CD14-positive monocyte (primary cell): ENCODE results near the gene PLEKHM3. TPM values are rescaled to one million over a fixed set of nuclear protein-coding genes. Genes with fewer than 3 reads are reported as not detected.

Source experiments
- DNase-seq, 3 donors: peaks; one replicate each; pipeline ENCODE4 v3.0.0-alpha.2; 2011 to 2022
- H2AFZ ChIP-seq: 2 replicates; pipeline ENCODE4 v1.6.0; 2012; ENCODE audit warnings: mild to moderate bottlenecking, low read depth, low read length, inconsistent platforms; ENCODE audit not compliant: insufficient read depth, poor library complexity, severe bottlenecking
- H3K27ac ChIP-seq, 2 donors: 1 replicate in 1 of 2; 2 replicates in 1 of 2; pipeline ENCODE4 v1.5.1; 2012 to 2013; ENCODE audit warnings: low read length in 2 of 2, control low read depth in 1 of 2, inconsistent platforms in 1 of 2, low read depth in 1 of 2, mild to moderate bottlenecking in 1 of 2
- H3K27me3 ChIP-seq, 2 donors: one replicate each; pipeline versions ENCODE4 v1.6.0 to v1.6.1; 2011 to 2013; ENCODE audit warnings: low read length in 2 of 2; ENCODE audit not compliant: control insufficient read depth in 2 of 2, insufficient read depth in 2 of 2
- H3K36me3 ChIP-seq, 2 donors: replicated peaks in 1 of 2; 1 replicate in 1 of 2; 2 replicates in 1 of 2; pipeline versions ENCODE4 v1.5.1 to v1.6.1; 2012 to 2013; ENCODE audit warnings: low read length in 2 of 2, control low read depth in 1 of 2, inconsistent platforms in 1 of 2, mild to moderate bottlenecking in 1 of 2; ENCODE audit not compliant: insufficient read depth in 2 of 2, control insufficient read depth in 1 of 2
- H3K4me1 ChIP-seq, 2 donors: 1 replicate in 1 of 2; 2 replicates in 1 of 2; pipeline versions ENCODE4 v1.5.1 to v1.6.1; 2012 to 2013; ENCODE audit warnings: low read length in 2 of 2, control low read depth in 1 of 2, inconsistent platforms in 1 of 2, mild to moderate bottlenecking in 1 of 2, moderate library complexity in 1 of 2; ENCODE audit not compliant: insufficient read depth in 2 of 2, control insufficient read depth in 1 of 2
- H3K4me2 ChIP-seq: replicated peaks from 2 replicates; pipeline ENCODE3; 2012; ENCODE audit warnings: low read length, moderate library complexity, mild to moderate bottlenecking; ENCODE audit not compliant: poor library complexity, severe bottlenecking; ENCODE audit errors: extremely low read depth
- H3K4me3 ChIP-seq, 3 experiments: fragments of 200-600 bp in 1 of 3; sonication (generic) in 1 of 3; replicated peaks in 1 of 3; 1 replicate in 2 of 3; 2 replicates in 1 of 3; pipeline ENCODE4 v1.5.1; 2011 to 2013; ENCODE audit warnings: low read length in 3 of 3, mild to moderate bottlenecking in 3 of 3, control low read depth in 2 of 3, low read depth in 2 of 3, inconsistent platforms in 1 of 3, moderate library complexity in 1 of 3
- H3K79me2 ChIP-seq: 2 replicates; pipeline ENCODE4 v1.6.0; 2012; ENCODE audit warnings: mild to moderate bottlenecking, control low read depth, inconsistent platforms, low read length, moderate library complexity; ENCODE audit not compliant: insufficient read depth
- H3K9ac ChIP-seq: 2 replicates; pipeline ENCODE4 v1.6.0; 2017; ENCODE audit warnings: low read length, mild to moderate bottlenecking; ENCODE audit not compliant: insufficient read depth, poor library complexity, severe bottlenecking
- H3K9me3 ChIP-seq, 2 donors: replicated peaks in 1 of 2; 1 replicate in 1 of 2; 2 replicates in 1 of 2; pipeline versions ENCODE4 v1.5.1 to v1.6.1; 2012 to 2013; ENCODE audit warnings: low read length in 2 of 2, control low read depth in 1 of 2; ENCODE audit not compliant: control insufficient read depth in 1 of 2, insufficient read depth in 1 of 2
- H4K20me1 ChIP-seq: 2 replicates; pipeline ENCODE4 v1.6.0; 2012; ENCODE audit warnings: mild to moderate bottlenecking, low read length, control low read depth, moderate library complexity; ENCODE audit not compliant: insufficient read depth
- H3K27ac Mint-ChIP-seq, 7 donors: one replicate each; pipeline ENCODE4 v1.8.0; 2020; ENCODE audit warnings: mild to moderate bottlenecking in 7 of 7, mixed read lengths in 7 of 7, moderate library complexity in 6 of 7, inconsistent platforms in 2 of 7
- H3K27me3 Mint-ChIP-seq, 3 donors: one replicate each; pipeline ENCODE4 v1.8.0; 2021 to 2022; ENCODE audit warnings: low read depth in 3 of 3, mild to moderate bottlenecking in 3 of 3, mixed read lengths in 3 of 3, moderate library complexity in 3 of 3, inconsistent platforms in 1 of 3
- H3K36me3 Mint-ChIP-seq, 2 donors: one replicate each; pipeline ENCODE4 v1.8.0; 2020; ENCODE audit warnings: mixed read lengths in 2 of 2, inconsistent platforms in 1 of 2, mild to moderate bottlenecking in 1 of 2
- H3K4me1 Mint-ChIP-seq: one replicate; pipeline ENCODE4 v1.8.0; 2020; ENCODE audit warnings: mild to moderate bottlenecking, mixed read lengths
- H3K4me3 Mint-ChIP-seq, 2 donors: one replicate each; pipeline ENCODE4 v1.8.0; 2020; ENCODE audit warnings: mild to moderate bottlenecking in 2 of 2, mixed read lengths in 2 of 2, moderate library complexity in 1 of 2
- H3K9me3 Mint-ChIP-seq, 7 donors: one replicate each; pipeline ENCODE4 v1.8.0; 2020 to 2022; ENCODE audit warnings: mixed read lengths in 7 of 7, mild to moderate bottlenecking in 6 of 7, moderate library complexity in 6 of 7, inconsistent platforms in 2 of 7
- WGBS: methylation state at CpG from one replicate; pipeline ENCODE4 v1.1.5; 2013; ENCODE audit warnings: missing lambda C conversion rate; ENCODE audit not compliant: insufficient coverage; 5-methylcytosine and 5-hydroxymethylcytosine counted together
- intact Hi-C, 2 donors: fragments of 100-400 bp; cut with micrococcal nuclease; formaldehyde crosslinking; loops; one replicate each; pipeline versions ENCODE4 v1.15.0 to v1.15.1; 2023
- polyA plus RNA-seq, 3 donors: library from polyadenylated mRNA; depleted of rRNA in 1 of 3; unstranded in 2 of 3; stranded (reverse) in 1 of 3; fragments of 300-500 nt in 2 of 3; fragments of >200 nt in 1 of 3; fragmentation: Illumina TruSeq in 2 of 3; gene quantifications; 1 replicate in 2 of 3; 2 replicates in 1 of 3; pipeline ENCODE4 v1.2.3, GENCODE V29; 2012 to 2021
- TF ChIP-seq, protein P1 (sequence below): fragments of 200-600 bp; IDR thresholded peaks from one replicate; pipeline ENCODE4 v1.8.0; 2022; ENCODE audit warnings: antibody characterized with exemption, mild to moderate bottlenecking

The PLEKHM3 gene
- polyA plus RNA-seq, 3 donors, result 3.0 to 8.0 (median 3.0) TPM

DNA sequence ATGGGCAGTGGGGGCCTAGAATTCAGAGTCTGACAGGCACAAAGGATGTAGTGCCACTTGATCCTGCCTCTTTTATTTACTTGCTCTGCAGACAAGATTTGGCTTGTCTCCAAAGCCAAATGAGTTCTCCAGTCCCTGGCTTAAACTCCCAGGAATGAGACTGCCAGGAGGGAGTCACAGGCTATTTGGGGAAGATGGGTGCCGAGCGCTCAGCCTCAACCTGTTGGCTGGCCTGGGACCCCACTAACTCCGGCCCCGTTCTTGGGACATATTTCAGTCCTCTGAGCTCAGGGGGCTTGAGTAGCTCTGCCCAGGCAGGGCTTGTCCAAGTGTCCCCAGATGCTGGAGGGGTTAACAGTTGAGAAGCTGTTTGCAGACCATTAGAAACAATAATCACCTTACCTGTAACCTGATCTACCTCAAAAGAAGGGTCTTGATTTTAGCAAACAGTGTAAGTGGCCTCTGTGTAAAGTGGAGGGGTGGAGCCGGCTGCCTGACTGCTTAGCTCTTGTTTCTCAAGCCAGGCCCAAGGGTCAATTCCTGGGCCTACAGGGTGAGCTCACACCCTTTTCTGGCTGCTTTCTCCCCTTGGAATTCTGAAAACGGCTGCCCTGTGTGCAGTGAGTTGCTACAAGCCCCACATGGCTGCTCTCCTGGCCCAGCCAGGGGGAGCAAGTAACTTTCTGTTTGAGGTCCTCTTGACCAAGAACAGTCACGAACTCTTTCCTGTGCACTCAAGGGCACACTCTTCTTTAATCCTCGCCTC lies 228.6 kb downstream of the PLEKHM3 start:
- H3K4me3 Mint-ChIP-seq, result no peak overlapping the region
- no peak overlapping the region for H3K9ac ChIP-seq
- no peak overlapping the region for H2AFZ ChIP-seq
- 92% methylated on average over 8 of the region's 8 CpGs for WGBS
- H3K79me2 ChIP-seq, result no peaks in the 10 kb centered on the region
- H3K27ac Mint-ChIP-seq, result no peak overlapping the region
- H3K27ac ChIP-seq, result no peak overlapping the region
- intact Hi-C loops, result no loop called here
- no peaks in the 10 kb centered on the region for H3K36me3 Mint-ChIP-seq
- no peaks in the 10 kb centered on the region for H3K9me3 Mint-ChIP-seq
- H3K4me1 ChIP-seq, result peaks cover 23 to 30% of the 10 kb centered on the region in 2 donors
- no peak overlapping the region for H3K4me3 ChIP-seq
- no peak for DNase-seq
- H3K27me3 Mint-ChIP-seq, result peaks cover 0 to 4% (median 2%) of the 10 kb centered on the region in 3 donors
- no peak overlapping the region for H3K4me2 ChIP-seq
- TF ChIP-seq, protein P1, sequence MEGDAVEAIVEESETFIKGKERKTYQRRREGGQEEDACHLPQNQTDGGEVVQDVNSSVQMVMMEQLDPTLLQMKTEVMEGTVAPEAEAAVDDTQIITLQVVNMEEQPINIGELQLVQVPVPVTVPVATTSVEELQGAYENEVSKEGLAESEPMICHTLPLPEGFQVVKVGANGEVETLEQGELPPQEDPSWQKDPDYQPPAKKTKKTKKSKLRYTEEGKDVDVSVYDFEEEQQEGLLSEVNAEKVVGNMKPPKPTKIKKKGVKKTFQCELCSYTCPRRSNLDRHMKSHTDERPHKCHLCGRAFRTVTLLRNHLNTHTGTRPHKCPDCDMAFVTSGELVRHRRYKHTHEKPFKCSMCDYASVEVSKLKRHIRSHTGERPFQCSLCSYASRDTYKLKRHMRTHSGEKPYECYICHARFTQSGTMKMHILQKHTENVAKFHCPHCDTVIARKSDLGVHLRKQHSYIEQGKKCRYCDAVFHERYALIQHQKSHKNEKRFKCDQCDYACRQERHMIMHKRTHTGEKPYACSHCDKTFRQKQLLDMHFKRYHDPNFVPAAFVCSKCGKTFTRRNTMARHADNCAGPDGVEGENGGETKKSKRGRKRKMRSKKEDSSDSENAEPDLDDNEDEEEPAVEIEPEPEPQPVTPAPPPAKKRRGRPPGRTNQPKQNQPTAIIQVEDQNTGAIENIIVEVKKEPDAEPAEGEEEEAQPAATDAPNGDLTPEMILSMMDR, result no peak
- no peaks in the 10 kb centered on the region for H3K36me3 ChIP-seq
- no peaks in the 10 kb centered on the region for H3K27me3 ChIP-seq
- no peaks in the 10 kb centered on the region for H4K20me1 ChIP-seq
- H3K9me3 ChIP-seq, result no peaks in the 10 kb centered on the region
- peaks cover 36% of the 10 kb centered on the region for H3K4me1 Mint-ChIP-seq

DNA sequence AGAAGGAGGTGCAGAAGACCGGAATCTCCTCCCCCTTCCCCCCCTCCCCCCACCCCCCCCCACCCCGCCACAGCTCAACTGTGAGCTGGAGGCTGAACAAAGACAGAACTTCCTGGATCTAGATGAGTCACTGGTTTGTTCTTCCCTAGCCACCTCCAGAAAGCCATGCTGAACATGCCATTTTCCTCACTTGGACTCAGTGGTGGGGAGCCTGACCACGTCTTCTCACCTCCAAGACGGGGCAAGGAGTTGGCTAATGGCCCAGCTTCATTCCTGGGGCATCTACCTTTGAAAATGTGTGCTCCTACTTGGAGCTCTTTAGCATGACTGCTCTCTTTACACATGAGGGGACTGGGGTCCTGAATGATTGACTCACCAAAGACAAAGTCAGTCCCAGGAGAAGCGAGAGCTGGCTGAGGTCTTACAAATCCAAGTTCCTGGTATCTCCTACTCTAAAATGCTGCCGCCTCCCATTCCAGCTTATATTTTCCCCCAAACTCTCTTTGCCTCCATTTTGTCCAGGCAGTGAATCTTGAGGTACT lies 233.0 kb downstream of the PLEKHM3 start:
- TF ChIP-seq, protein P1, result no peak
- no peak overlapping the region for H3K9ac ChIP-seq
- H3K36me3 Mint-ChIP-seq, result no peaks in the 10 kb centered on the region
- H3K27ac Mint-ChIP-seq, result peak overlapping the region; percentile 11 to 84 (median 72)
- peaks cover 0 to 6% (median 2%) of the 10 kb centered on the region in 3 donors for H3K27me3 Mint-ChIP-seq
- H3K4me3 Mint-ChIP-seq, result peak overlapping the region in 1 of 2 donors; percentile 6
- 0% methylated on average over 2 of the region's 6 CpGs for WGBS
- H3K27me3 ChIP-seq, result no peaks in the 10 kb centered on the region
- H4K20me1 ChIP-seq, result no peaks in the 10 kb centered on the region
- H3K4me1 ChIP-seq, result peaks cover 42 to 45% of the 10 kb centered on the region in 2 donors
- no peaks in the 10 kb centered on the region for H3K9me3 Mint-ChIP-seq
- H3K4me2 ChIP-seq, result peak overlapping the region; percentile 60
- H3K4me3 ChIP-seq, result peak overlapping the region in 2 of 3 experiments; percentile 14 to 36
- peak in 2 of 3 donors; percentile 73 to 76 for DNase-seq
- intact Hi-C loops, result no loop called here
- no peaks in the 10 kb centered on the region for H3K36me3 ChIP-seq
- H3K9me3 ChIP-seq, result no peaks in the 10 kb centered on the region
- peak overlapping the region in 1 of 2 donors; percentile 61 for H3K27ac ChIP-seq
- H3K4me1 Mint-ChIP-seq, result peaks cover 47% of the 10 kb centered on the region
- H2AFZ ChIP-seq, result peak overlapping the region; percentile 74
- no peaks in the 10 kb centered on the region for H3K79me2 ChIP-seq
